Measurements from ENCODE around the gene CLCN5. TPM values are rescaled to one million over a fixed set of nuclear protein-coding genes. Genes with fewer than 3 reads are reported as not detected.
A peak's percentile ranks its signal among the peaks of the same experiment; 100 is the strongest.

The CLCN5 gene
- total RNA-seq: 4.9 TPM

- Histone ChIP-seq H3K27ac (peak within 1 kb of the TSS; percentile 79), H3K4me3 (peak within 1 kb of the TSS; percentile 51 to 62), H3K36me3 (no peaks in the 10 kb centered on the region), H3K4me1 (peaks cover 6% of the 10 kb centered on the region), H3K27me3 (no peaks in the 10 kb centered on the region), H3K9me3 (no peaks in the 10 kb centered on the region)
- TF ChIP-seq CTCF (IDR thresholded peaks at IDR 0.05) (no peak), POLR2A (IDR thresholded peaks at IDR 0.05) (peak in 1 of 2 donors; percentile 30), POLR2AphosphoS5 (IDR thresholded peaks at IDR 0.05; ENCODE audit: insufficient read depth in 1 of 2, low read depth in 1 of 2) (peak; percentile 76 to 84)
- intact Hi-C loops (cut with DNase I): no loop called here
- DNase-seq (ENCODE audit: extremely low spot score in 2 of 2): peak; percentile 95 to 97
Observed at GRCh38 chrX:49922291-49923241, at the start of gene CLCN5. Gene CLCN5, plus strand, starts transcription at chrX:49922596. Its CDS starts 2,703 bp downstream, at chrX:49925299.

GRCh38 chrX:49876750-49877149 lies 45.6 kb upstream of the CLCN5 start:
- Histone ChIP-seq H3K9me3 (no peaks in the 10 kb centered on the region), H3K4me1 (no peaks in the 10 kb centered on the region), H3K36me3 (no peaks in the 10 kb centered on the region), H3K4me3 (no peak overlapping the region), H3K27me3 (no peaks in the 10 kb centered on the region), H3K27ac (no peak overlapping the region)
- intact Hi-C loops (cut with DNase I): no loop called here
- DNase-seq (ENCODE audit: extremely low spot score in 2 of 2): no peak
- peak in 2 of 3 experiments; percentile 26 to 29 for TF ChIP-seq CTCF (IDR thresholded peaks at IDR 0.05)
- no peak for TF ChIP-seq POLR2A (IDR thresholded peaks at IDR 0.05)
- no peak for TF ChIP-seq POLR2AphosphoS5 (IDR thresholded peaks at IDR 0.05; ENCODE audit: insufficient read depth in 1 of 2, low read depth in 1 of 2)

- no peaks in the 10 kb centered on the region for H3K4me1 ChIP-seq
- no peak for TF ChIP-seq POLR2AphosphoS5 (IDR thresholded peaks at IDR 0.05; ENCODE audit: insufficient read depth in 1 of 2, low read depth in 1 of 2)
- no peak for TF ChIP-seq CTCF (IDR thresholded peaks at IDR 0.05)
- TF ChIP-seq POLR2A (IDR thresholded peaks at IDR 0.05): no peak
- intact Hi-C loops (cut with DNase I): no loop called here
- DNase-seq (ENCODE audit: extremely low spot score in 2 of 2): no peak
- H3K27me3 ChIP-seq: no peaks in the 10 kb centered on the region
- H3K27ac ChIP-seq: peak overlapping the region; percentile 81
- no peaks in the 10 kb centered on the region for H3K36me3 ChIP-seq
- no peak overlapping the region for H3K4me3 ChIP-seq
- H3K9me3 ChIP-seq: no peaks in the 10 kb centered on the region
Observed at GRCh38 chrX:49877397-49878101, 44.8 kb upstream of the CLCN5 start.

- Histone ChIP-seq H3K4me3 (peak overlapping the region; percentile 60 to 62), H3K36me3 (no peaks in the 10 kb centered on the region), H3K27ac (peak overlapping the region; percentile 81), H3K27me3 (no peaks in the 10 kb centered on the region), H3K4me1 (no peaks in the 10 kb centered on the region), H3K9me3 (no peaks in the 10 kb centered on the region)
- TF ChIP-seq CTCF (IDR thresholded peaks at IDR 0.05) (no peak), POLR2AphosphoS5 (IDR thresholded peaks at IDR 0.05; ENCODE audit: insufficient read depth in 1 of 2, low read depth in 1 of 2) (no peak), POLR2A (IDR thresholded peaks at IDR 0.05) (no peak)
- no peak for DNase-seq (ENCODE audit: extremely low spot score in 2 of 2)
- intact Hi-C loops (cut with DNase I): no loop called here
Observed at GRCh38 chrX:49878128-49878833, 44.1 kb upstream of the CLCN5 start.
